Measurements from ENCODE around the gene ERG.

ERG gene

GRCh38 chr21:38430401-38430984, 67.8 kb downstream of the ERG start:
- no peak for DNase-seq

- DNase-seq: no peak
Observed at GRCh38 chr21:38429011-38429410, 69.3 kb downstream of the ERG start.

- DNase-seq: no peak
Observed at GRCh38 chr21:38428211-38428610, 70.1 kb downstream of the ERG start.

- no peak for DNase-seq
Observed at GRCh38 chr21:38424305-38425019, 73.8 kb downstream of the ERG start.

- no peak for DNase-seq
Observed at GRCh38 chr21:38422082-38422481, 76.2 kb downstream of the ERG start.

GRCh38 chr21:38420140-38420539, 78.1 kb downstream of the ERG start:
- no peak for DNase-seq

- no peak for DNase-seq
Observed at GRCh38 chr21:38417726-38418125, 80.6 kb downstream of the ERG start.

- no peak for DNase-seq
Observed at GRCh38 chr21:38416791-38417190, 81.5 kb downstream of the ERG start.

- no peak for DNase-seq
Observed at GRCh38 chr21:38413958-38414548, 84.2 kb downstream of the ERG start.

- no peak for DNase-seq
Observed at GRCh38 chr21:38410466-38410865, 87.8 kb downstream of the ERG start.

- no peak for DNase-seq
Observed at GRCh38 chr21:38409907-38410306, 88.4 kb downstream of the ERG start.

- DNase-seq: no peak
Observed at GRCh38 chr21:38404177-38404576, 94.1 kb downstream of the ERG start.

GRCh38 chr21:38402795-38403194, 95.5 kb downstream of the ERG start:
- DNase-seq: no peak

GRCh38 chr21:38402291-38402690, 96.0 kb downstream of the ERG start:
- DNase-seq: no peak

GRCh38 chr21:38401191-38401926, 96.9 kb downstream of the ERG start:
- DNase-seq: no peak

GRCh38 chr21:38400195-38400919, 97.9 kb downstream of the ERG start:
- no peak for DNase-seq

- DNase-seq: no peak
Observed at GRCh38 chr21:38399103-38399502, 99.2 kb downstream of the ERG start.

- DNase-seq: no peak
Observed at GRCh38 chr21:38396325-38396724, 102.0 kb downstream of the ERG start.

GRCh38 chr21:38395581-38395980, 102.7 kb downstream of the ERG start:
- DNase-seq: no peak

- no peak for DNase-seq
Observed at GRCh38 chr21:38392661-38393060, 105.6 kb downstream of the ERG start.

GRCh38 chr21:38389896-38390295, 108.4 kb downstream of the ERG start:
- DNase-seq: no peak

- DNase-seq: no peak
Observed at GRCh38 chr21:38389354-38389676, 109.0 kb downstream of the ERG start.

GRCh38 chr21:38388647-38389353, 109.5 kb downstream of the ERG start:
- no peak for DNase-seq
